Activated B cell treated with CpG ODN at 0.5 μM for 24 hours (primary cell): ENCODE data around the gene DCD. TPM values are rescaled to one million over a fixed set of nuclear protein-coding genes. Genes with fewer than 3 reads are reported as not detected.

Experiments used
- ATAC-seq: fragments of 200-7000 bp; cut with Tn5 transposase; one replicate; pipeline ENCODE4 v1.10.0; 2021; ENCODE audit warnings: low read depth, mild to moderate bottlenecking, moderate library complexity
- CTCF ChIA-PET: fragments of 350-600 bp; sonication (Branson Sonifier 250); formaldehyde crosslinking; loops from one replicate; lab custom pipeline; 2021; ENCODE audit warnings: antibody characterized with exemption; lab: Charles Lee
- POLR2A ChIA-PET: fragments of 350-600 bp; sonication (Branson Sonifier 250); formaldehyde crosslinking; loops from one replicate; lab custom pipeline; 2021; ENCODE audit warnings: antibody characterized with exemption; lab: Charles Lee
- DNase-seq: peaks from one replicate; pipeline ENCODE4 v3.0.0; 2022
- H3K27ac Mint-ChIP-seq: one replicate; pipeline ENCODE4 v1.8.0; 2020; ENCODE audit warnings: mixed read lengths
- H3K27me3 Mint-ChIP-seq: one replicate; pipeline ENCODE4 v1.8.0; 2021; ENCODE audit warnings: mixed read lengths
- H3K36me3 Mint-ChIP-seq: one replicate; pipeline ENCODE4 v1.8.0; 2021; ENCODE audit warnings: low read depth, mixed read lengths
- H3K4me1 Mint-ChIP-seq: one replicate; pipeline ENCODE4 v1.8.0; 2021; ENCODE audit warnings: mixed read lengths
- H3K4me3 Mint-ChIP-seq: one replicate; pipeline ENCODE4 v1.8.0; 2020; ENCODE audit warnings: mild to moderate bottlenecking, mixed read lengths
- H3K9me3 Mint-ChIP-seq: one replicate; pipeline ENCODE4 v1.8.0; 2020; ENCODE audit warnings: mixed read lengths
- intact Hi-C: fragments of 100-400 bp; cut with micrococcal nuclease; formaldehyde crosslinking; loops from one replicate; pipeline ENCODE4 v1.15.1; 2024
- total RNA-seq: library from RNA; stranded (reverse); gene quantifications from 2 replicates; pipeline ENCODE4 v1.2.3, GENCODE V29; 2022
- TF ChIP-seq, protein P1 (sequence below): fragments of 200-600 bp; IDR thresholded peaks from one replicate; pipeline ENCODE4 v1.8.0; 2022; ENCODE audit warnings: antibody characterized with exemption, mild to moderate bottlenecking

Gene DCD
- total RNA-seq, 1 donor from 2014 or later, result not detected

DNA sequence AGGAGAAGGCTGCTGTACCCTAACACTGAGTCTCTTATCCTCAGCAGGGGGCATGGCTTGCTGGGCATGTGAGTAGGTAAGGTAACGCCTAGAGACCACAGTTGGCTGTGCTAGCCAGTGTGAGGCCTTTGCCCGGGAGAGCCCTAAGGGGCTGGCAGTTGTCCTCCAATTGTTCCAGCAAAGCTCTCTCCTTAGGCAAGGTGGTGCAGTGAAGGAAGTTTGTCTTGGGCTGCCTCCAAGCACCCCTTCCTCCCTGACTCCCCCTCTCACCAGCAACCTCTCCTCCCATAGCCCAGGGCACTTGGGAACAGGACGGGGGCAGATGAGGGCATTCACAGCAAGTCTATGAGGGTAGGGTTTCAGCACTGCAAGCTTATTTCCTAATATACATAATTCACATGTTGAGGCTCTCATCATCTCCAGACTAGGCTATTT lies 36.4 kb downstream of the DCD start:
- Mint-ChIP-seq H3K36me3 (no peaks in the 10 kb centered on the region), H3K27me3 (peaks cover 53% of the 10 kb centered on the region)
- intact Hi-C loops, result no loop called here

DNA sequence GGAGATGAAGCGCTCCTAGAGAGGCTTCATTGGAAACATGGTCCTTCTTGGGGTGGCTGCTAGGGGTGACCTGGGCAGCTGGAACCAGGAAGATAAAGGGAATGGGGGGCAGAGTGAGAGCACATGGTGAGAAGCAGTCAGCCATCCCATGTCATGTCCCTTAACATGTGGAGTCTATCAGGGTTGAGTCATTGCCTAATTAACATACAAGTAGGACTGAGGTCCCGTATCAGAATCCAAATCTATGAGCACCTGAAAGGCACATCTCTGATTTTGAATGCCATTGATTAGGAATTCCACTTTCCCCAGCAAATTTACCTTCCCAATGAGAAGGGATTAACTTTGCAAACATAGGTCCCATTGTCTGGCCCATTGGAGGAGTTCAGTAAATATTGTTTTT lies 39.4 kb downstream of the DCD start:
- intact Hi-C loops, result no loop called here
- Mint-ChIP-seq H3K27ac (no peak overlapping the region), H3K4me1 (no peaks in the 10 kb centered on the region), H3K9me3 (no peaks in the 10 kb centered on the region), H3K36me3 (no peaks in the 10 kb centered on the region), H3K4me3 (no peak overlapping the region), H3K27me3 (peaks cover 31% of the 10 kb centered on the region)
- DNase-seq (no peak), ATAC-seq (no peak)
- CTCF ChIA-PET, result no interaction called here
- TF ChIP-seq, protein P1, sequence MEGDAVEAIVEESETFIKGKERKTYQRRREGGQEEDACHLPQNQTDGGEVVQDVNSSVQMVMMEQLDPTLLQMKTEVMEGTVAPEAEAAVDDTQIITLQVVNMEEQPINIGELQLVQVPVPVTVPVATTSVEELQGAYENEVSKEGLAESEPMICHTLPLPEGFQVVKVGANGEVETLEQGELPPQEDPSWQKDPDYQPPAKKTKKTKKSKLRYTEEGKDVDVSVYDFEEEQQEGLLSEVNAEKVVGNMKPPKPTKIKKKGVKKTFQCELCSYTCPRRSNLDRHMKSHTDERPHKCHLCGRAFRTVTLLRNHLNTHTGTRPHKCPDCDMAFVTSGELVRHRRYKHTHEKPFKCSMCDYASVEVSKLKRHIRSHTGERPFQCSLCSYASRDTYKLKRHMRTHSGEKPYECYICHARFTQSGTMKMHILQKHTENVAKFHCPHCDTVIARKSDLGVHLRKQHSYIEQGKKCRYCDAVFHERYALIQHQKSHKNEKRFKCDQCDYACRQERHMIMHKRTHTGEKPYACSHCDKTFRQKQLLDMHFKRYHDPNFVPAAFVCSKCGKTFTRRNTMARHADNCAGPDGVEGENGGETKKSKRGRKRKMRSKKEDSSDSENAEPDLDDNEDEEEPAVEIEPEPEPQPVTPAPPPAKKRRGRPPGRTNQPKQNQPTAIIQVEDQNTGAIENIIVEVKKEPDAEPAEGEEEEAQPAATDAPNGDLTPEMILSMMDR, result no peak
- POLR2A ChIA-PET, result no interaction called here

More for the DNA sequence above, 36.4 kb downstream of the DCD start:
- Mint-ChIP-seq H3K4me1 (peaks cover 2% of the 10 kb centered on the region), H3K27ac (no peak overlapping the region), H3K9me3 (no peaks in the 10 kb centered on the region), H3K4me3 (no peak overlapping the region)
- ChIA-PET POLR2A (no interaction called here), CTCF (no interaction called here)
- TF ChIP-seq, protein P1, result no peak
- no peak for ATAC-seq
- DNase-seq, result no peak

DNA sequence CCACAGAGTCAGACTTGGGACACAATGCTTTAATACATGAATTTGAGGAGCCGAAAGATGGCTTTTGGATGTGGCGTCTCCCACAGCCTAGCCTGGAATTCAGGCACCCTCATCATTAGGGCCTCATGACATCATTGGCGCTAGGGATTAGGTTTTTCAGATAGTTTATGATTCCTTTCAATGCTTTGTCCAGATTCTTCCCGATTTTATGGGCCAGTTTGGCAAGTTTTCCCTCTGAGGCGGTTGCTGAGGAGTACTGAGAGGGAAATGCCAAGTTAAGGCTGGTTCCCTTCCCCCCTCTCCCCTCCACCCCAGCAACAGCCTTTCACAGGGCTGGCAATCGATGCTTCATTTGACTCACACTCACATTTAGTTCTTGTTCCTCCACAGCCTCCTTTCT lies 40.0 kb downstream of the DCD start:
- POLR2A ChIA-PET, result no interaction called here
- no peaks in the 10 kb centered on the region for H3K36me3 Mint-ChIP-seq
- H3K4me1 Mint-ChIP-seq, result peaks cover 2% of the 10 kb centered on the region
- TF ChIP-seq, protein P1, result no peak
- ATAC-seq, result no peak
- H3K27ac Mint-ChIP-seq, result no peak overlapping the region
- no peaks in the 10 kb centered on the region for H3K9me3 Mint-ChIP-seq
- intact Hi-C loops, result no loop called here
- CTCF ChIA-PET, result no interaction called here
- peaks cover 26% of the 10 kb centered on the region for H3K27me3 Mint-ChIP-seq
- no peak overlapping the region for H3K4me3 Mint-ChIP-seq
- no peak for DNase-seq

DNA sequence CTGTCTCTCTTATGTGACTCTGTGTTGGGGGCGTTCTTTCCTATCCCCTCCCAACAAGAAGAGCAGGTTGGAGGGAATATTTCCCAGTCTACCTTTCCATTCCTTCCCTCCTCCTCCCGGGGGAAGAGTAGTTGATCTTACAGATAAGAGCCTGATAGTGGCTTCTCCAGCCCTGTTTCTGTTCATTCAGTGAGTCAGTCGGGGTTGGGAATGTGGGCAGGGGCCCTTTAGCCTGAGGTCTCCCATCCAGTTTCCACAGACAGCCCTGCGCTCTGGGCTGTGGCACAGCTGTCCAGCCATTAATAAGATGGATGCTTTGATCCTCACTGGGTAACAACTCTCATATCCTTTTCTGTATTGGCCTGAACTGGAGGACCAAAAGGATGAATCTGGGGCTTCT lies 41.6 kb downstream of the DCD start:
- H3K27me3 Mint-ChIP-seq, result peaks cover 23% of the 10 kb centered on the region
- H3K36me3 Mint-ChIP-seq, result no peaks in the 10 kb centered on the region
- DNase-seq (no peak), ATAC-seq (no peak)
- TF ChIP-seq, protein P1, result no peak
- H3K9me3 Mint-ChIP-seq, result no peaks in the 10 kb centered on the region
- no peak overlapping the region for H3K27ac Mint-ChIP-seq
- no peak overlapping the region for H3K4me3 Mint-ChIP-seq
- ChIA-PET POLR2A (no interaction called here), CTCF (interaction anchor here (1.2 kb wide), 1 partner anchor 9 kb away, joined by 4 read pairs; no protein-coding TSS in a partner anchor)
- H3K4me1 Mint-ChIP-seq, result peaks cover 2% of the 10 kb centered on the region
- intact Hi-C loops, result no loop called here

DNA sequence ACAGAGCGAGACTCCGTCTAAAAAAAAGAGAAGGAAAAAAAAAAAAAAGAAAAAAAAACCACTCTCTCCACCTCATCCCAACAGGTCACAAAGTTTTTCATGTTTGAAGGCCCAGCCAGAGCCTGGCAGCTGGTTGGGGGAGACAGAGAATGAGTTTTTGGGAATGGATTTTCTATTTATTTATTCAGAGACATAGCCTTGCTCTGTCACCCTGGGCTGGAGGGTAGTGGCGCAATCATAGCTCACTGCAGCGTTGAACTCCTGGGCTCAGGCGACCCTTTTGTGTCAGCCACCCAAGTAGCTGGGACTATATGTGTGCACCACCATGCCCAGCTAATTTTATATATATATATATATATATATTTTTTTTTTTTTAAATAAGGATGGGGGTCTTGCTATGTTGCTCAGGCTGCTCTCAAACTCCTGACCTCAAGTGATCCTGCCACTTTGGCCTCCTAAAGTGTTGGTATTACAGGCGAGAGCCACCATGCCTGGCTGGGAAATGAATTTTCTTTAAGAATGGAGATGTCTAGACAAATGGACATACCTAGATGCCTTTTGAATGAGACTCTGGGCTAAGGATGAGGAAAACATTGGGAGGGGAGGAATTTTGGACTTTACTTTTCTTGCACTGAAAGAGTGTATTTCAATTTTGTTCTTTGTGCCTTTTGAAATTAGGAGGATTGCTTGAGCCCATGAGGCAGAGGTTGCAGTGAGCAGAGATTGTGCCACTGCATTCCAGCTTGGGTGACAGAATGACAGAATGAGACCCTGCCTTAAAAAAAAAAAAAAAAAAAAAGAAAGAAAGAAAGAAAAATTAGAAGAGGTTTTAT lies 42.8 kb downstream of the DCD start:
- no peak overlapping the region for H3K27ac Mint-ChIP-seq
- H3K4me3 Mint-ChIP-seq, result no peak overlapping the region
- ChIA-PET POLR2A (no interaction called here), CTCF (interaction anchor here (1.2 kb wide), 1 partner anchor 8 kb away, joined by 4 read pairs; no protein-coding TSS in a partner anchor)
- H3K36me3 Mint-ChIP-seq, result no peaks in the 10 kb centered on the region
- DNase-seq, result no peak
- peaks cover 2% of the 10 kb centered on the region for H3K4me1 Mint-ChIP-seq
- no peak for ATAC-seq
- H3K27me3 Mint-ChIP-seq, result peaks cover 21% of the 10 kb centered on the region
- H3K9me3 Mint-ChIP-seq, result no peaks in the 10 kb centered on the region
- intact Hi-C loops, result no loop called here
- TF ChIP-seq, protein P1, result no peak
